HepG2 (cell line): ENCODE measurements around the gene IFIH1.

Experiments used
- MXI1 ChIP-seq: IDR thresholded peaks from 3 replicates; pipeline ENCODE4 v1.6.1; 2012; ENCODE audit warnings: low read depth, low read length, inconsistent platforms, borderline replicate concordance
- PAX8 ChIP-seq: sonication (generic); formaldehyde crosslinking; IDR thresholded peaks from 2 replicates; pipeline ENCODE4 v1.8.0; 2022; ENCODE audit warnings: mild to moderate bottlenecking, missing genetic modification reagents, borderline replicate concordance
- ZBTB7A ChIP-seq: sonication (generic); formaldehyde crosslinking; IDR thresholded peaks from 2 replicates; pipeline ENCODE4 v1.8.0; 2022; ENCODE audit warnings: mild to moderate bottlenecking, missing genetic modification reagents
- ZFP82 ChIP-seq: sonication (generic); formaldehyde crosslinking; IDR thresholded peaks from 2 replicates; pipeline ENCODE4 v1.5.1; 2020; ENCODE audit warnings: mild to moderate bottlenecking, missing genetic modification reagents, borderline replicate concordance
- ZNF101 ChIP-seq: sonication (generic); formaldehyde crosslinking; IDR thresholded peaks from 2 replicates; pipeline ENCODE4 v1.4.0; 2020; ENCODE audit warnings: mild to moderate bottlenecking, low read depth, missing genetic modification reagents, borderline replicate concordance
- TF ChIP-seq, protein P1 (sequence below): sonication (generic); formaldehyde crosslinking; IDR thresholded peaks from 2 replicates; pipeline ENCODE4 v1.9.0; 2022; ENCODE audit warnings: missing genetic modification reagents, mild to moderate bottlenecking, borderline replicate concordance
- TF ChIP-seq, protein P2 (sequence below): sonication (generic); formaldehyde crosslinking; IDR thresholded peaks from 2 replicates; pipeline ENCODE4 v1.5.0; 2020; ENCODE audit warnings: mild to moderate bottlenecking, missing genetic modification reagents, moderate library complexity
- TF ChIP-seq, protein P3 (sequence below): sonication (generic); formaldehyde crosslinking; IDR thresholded peaks from 2 replicates; pipeline ENCODE4 v1.9.0; 2021; ENCODE audit warnings: missing genetic modification reagents, borderline replicate concordance
- TF ChIP-seq, protein P4 (sequence below): sonication (generic); formaldehyde crosslinking; IDR thresholded peaks from 2 replicates; pipeline ENCODE4 v1.8.0; 2022; ENCODE audit warnings: mild to moderate bottlenecking, missing genetic modification reagents, moderate library complexity

DNA sequence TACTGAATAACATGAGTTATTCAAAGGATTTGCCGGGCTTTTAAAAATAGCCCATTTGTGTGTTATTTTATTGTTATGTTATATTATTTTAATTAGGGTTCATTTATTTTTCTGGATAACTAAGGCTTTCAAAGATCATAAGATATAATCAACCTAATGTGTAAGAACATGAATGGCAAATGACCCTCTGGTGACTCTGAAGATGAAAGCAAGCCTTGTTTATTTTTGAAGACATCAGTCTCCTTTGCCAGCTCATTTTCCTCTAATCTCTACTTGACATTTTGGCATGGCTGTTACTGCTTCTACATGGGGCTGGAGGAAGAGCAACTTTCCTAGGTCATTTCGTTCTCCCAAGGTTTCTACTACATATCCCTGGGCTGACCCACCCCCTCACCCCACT is 85.8 kb downstream of the IFIH1 start:
- TF ChIP-seq, protein P1, sequence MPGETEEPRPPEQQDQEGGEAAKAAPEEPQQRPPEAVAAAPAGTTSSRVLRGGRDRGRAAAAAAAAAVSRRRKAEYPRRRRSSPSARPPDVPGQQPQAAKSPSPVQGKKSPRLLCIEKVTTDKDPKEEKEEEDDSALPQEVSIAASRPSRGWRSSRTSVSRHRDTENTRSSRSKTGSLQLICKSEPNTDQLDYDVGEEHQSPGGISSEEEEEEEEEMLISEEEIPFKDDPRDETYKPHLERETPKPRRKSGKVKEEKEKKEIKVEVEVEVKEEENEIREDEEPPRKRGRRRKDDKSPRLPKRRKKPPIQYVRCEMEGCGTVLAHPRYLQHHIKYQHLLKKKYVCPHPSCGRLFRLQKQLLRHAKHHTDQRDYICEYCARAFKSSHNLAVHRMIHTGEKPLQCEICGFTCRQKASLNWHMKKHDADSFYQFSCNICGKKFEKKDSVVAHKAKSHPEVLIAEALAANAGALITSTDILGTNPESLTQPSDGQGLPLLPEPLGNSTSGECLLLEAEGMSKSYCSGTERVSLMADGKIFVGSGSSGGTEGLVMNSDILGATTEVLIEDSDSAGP (CRISPR knock-in tag): no peak
- TF ChIP-seq, protein P2, sequence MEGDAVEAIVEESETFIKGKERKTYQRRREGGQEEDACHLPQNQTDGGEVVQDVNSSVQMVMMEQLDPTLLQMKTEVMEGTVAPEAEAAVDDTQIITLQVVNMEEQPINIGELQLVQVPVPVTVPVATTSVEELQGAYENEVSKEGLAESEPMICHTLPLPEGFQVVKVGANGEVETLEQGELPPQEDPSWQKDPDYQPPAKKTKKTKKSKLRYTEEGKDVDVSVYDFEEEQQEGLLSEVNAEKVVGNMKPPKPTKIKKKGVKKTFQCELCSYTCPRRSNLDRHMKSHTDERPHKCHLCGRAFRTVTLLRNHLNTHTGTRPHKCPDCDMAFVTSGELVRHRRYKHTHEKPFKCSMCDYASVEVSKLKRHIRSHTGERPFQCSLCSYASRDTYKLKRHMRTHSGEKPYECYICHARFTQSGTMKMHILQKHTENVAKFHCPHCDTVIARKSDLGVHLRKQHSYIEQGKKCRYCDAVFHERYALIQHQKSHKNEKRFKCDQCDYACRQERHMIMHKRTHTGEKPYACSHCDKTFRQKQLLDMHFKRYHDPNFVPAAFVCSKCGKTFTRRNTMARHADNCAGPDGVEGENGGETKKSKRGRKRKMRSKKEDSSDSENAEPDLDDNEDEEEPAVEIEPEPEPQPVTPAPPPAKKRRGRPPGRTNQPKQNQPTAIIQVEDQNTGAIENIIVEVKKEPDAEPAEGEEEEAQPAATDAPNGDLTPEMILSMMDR (CRISPR knock-in tag): no peak
- TF ChIP-seq ZFP82: no peak
- TF ChIP-seq, protein P3, sequence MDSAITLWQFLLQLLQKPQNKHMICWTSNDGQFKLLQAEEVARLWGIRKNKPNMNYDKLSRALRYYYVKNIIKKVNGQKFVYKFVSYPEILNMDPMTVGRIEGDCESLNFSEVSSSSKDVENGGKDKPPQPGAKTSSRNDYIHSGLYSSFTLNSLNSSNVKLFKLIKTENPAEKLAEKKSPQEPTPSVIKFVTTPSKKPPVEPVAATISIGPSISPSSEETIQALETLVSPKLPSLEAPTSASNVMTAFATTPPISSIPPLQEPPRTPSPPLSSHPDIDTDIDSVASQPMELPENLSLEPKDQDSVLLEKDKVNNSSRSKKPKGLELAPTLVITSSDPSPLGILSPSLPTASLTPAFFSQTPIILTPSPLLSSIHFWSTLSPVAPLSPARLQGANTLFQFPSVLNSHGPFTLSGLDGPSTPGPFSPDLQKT (CRISPR knock-in tag): no peak
- no peak for TF ChIP-seq ZNF101 (CRISPR knock-in tag)
- TF ChIP-seq, protein P4, sequence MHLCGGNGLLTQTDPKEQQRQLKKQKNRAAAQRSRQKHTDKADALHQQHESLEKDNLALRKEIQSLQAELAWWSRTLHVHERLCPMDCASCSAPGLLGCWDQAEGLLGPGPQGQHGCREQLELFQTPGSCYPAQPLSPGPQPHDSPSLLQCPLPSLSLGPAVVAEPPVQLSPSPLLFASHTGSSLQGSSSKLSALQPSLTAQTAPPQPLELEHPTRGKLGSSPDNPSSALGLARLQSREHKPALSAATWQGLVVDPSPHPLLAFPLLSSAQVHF: no peak
- no peak for TF ChIP-seq ZBTB7A (CRISPR knock-in tag)
- TF ChIP-seq PAX8 (CRISPR knock-in tag): no peak
- no peak for TF ChIP-seq MXI1
